Measurements from ENCODE around the gene LMBR1. TPM values are rescaled to one million over a fixed set of nuclear protein-coding genes. Genes with fewer than 3 reads are reported as not detected.

Gene LMBR1
- total and polyA plus RNA-seq, 2 of the 4 experiments (the other 2 are of a cell fraction): 11.9 to 19.9 TPM

GRCh38 chr7:156731651-156732050, 161.3 kb downstream of the LMBR1 start:
- Histone ChIP-seq H3K23ac (ENCODE audit: low read depth, low read length) (no peak overlapping the region), H3K9ac (ENCODE audit: low read depth, low read length) (no peak overlapping the region), H3K9me1 (ENCODE audit: insufficient read depth, low read length) (peaks cover 4% of the 10 kb centered on the region; the same call in 1 of the 2 replicates), H3K14ac (replicated peaks; ENCODE audit: low read depth, low read length) (no peak overlapping the region), H2BK15ac (ENCODE audit: low read depth, low read length) (no peak overlapping the region), H3K18ac (ENCODE audit: low read depth, low read length) (peak overlapping the region; percentile 53; the same call in 1 of the 2 replicates), H3K4me2 (ENCODE audit: low read depth, low read length) (peak overlapping the region; percentile 72; the same call in 1 of the 2 replicates), H3K27me3 (ENCODE audit: control insufficient read depth, insufficient read depth, low read length) (no peaks in the 10 kb centered on the region), H3K4me3 (ENCODE audit: insufficient read depth, low read depth, low read length) (no peak overlapping the region), H2BK5ac (ENCODE audit: low read depth, low read length, poor library complexity, severe bottlenecking) (peak overlapping the region; percentile 95), H3K4ac (ENCODE audit: low read depth, low read length) (no peak overlapping the region), H4K8ac (ENCODE audit: low read depth in 2 of 2, low read length in 2 of 2) (peak overlapping the region; percentile 46 to 70; a peak in 2 of 4 replicates), H3K27ac (ENCODE audit: insufficient read depth, low read length) (no peak overlapping the region; the same call in 1 of the 2 replicates), H3K36me3 (ENCODE audit: control insufficient read depth, insufficient read depth, low read length) (no peaks in the 10 kb centered on the region), H3K9me3 (ENCODE audit: control insufficient read depth, insufficient read depth, low read length) (no peaks in the 10 kb centered on the region), H4K20me1 (ENCODE audit: insufficient read depth, low read length) (no peaks in the 10 kb centered on the region; the same call in 1 of the 2 replicates), H4K91ac (ENCODE audit: insufficient read depth, low read depth, low read length) (no peak overlapping the region; the same call in 1 of the 2 replicates), H4K5ac (ENCODE audit: low read depth, low read length) (no peak overlapping the region), H3K79me1 (ENCODE audit: low read depth in 1 of 2, low read length in 2 of 2) (peaks cover 5 to 11% of the 10 kb centered on the region in 2 experiments; a peak in 3 of 4 replicates), H2AFZ (replicated peaks; ENCODE audit: low read length, poor library complexity) (no peak overlapping the region), H3K4me1 (ENCODE audit: control insufficient read depth, insufficient read depth, low read length) (peaks cover 9% of the 10 kb centered on the region), H2AK9ac (replicated peaks; ENCODE audit: low read depth, low read length, poor library complexity) (no peak overlapping the region), H2BK120ac (ENCODE audit: low read depth, low read length) (no peak overlapping the region; the same call in 1 of the 2 replicates), H2BK20ac (ENCODE audit: low read depth, low read length) (no peak overlapping the region), H3K56ac (ENCODE audit: extremely low read depth, insufficient read depth, low read length) (no peak overlapping the region; the same call in 1 of the 2 replicates), H2AK5ac (ENCODE audit: low read depth, low read length) (no peak overlapping the region)
- TF ChIP-seq, protein P1, sequence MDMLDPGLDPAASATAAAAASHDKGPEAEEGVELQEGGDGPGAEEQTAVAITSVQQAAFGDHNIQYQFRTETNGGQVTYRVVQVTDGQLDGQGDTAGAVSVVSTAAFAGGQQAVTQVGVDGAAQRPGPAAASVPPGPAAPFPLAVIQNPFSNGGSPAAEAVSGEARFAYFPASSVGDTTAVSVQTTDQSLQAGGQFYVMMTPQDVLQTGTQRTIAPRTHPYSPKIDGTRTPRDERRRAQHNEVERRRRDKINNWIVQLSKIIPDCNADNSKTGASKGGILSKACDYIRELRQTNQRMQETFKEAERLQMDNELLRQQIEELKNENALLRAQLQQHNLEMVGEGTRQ (IDR thresholded peaks at IDR 0.05; ENCODE audit: low read depth, low read length): no peak
- TF ChIP-seq POLR2A (IDR thresholded peaks at IDR 0.05; ENCODE audit: low read depth, low read length): no peak
- TF ChIP-seq RFX5 (IDR thresholded peaks at IDR 0.05; ENCODE audit: low read depth, low read length): no peak
- TF ChIP-seq RCOR1 (IDR thresholded peaks at IDR 0.05; ENCODE audit: insufficient replicate concordance, low read length): no peak
- TF ChIP-seq, protein P2, sequence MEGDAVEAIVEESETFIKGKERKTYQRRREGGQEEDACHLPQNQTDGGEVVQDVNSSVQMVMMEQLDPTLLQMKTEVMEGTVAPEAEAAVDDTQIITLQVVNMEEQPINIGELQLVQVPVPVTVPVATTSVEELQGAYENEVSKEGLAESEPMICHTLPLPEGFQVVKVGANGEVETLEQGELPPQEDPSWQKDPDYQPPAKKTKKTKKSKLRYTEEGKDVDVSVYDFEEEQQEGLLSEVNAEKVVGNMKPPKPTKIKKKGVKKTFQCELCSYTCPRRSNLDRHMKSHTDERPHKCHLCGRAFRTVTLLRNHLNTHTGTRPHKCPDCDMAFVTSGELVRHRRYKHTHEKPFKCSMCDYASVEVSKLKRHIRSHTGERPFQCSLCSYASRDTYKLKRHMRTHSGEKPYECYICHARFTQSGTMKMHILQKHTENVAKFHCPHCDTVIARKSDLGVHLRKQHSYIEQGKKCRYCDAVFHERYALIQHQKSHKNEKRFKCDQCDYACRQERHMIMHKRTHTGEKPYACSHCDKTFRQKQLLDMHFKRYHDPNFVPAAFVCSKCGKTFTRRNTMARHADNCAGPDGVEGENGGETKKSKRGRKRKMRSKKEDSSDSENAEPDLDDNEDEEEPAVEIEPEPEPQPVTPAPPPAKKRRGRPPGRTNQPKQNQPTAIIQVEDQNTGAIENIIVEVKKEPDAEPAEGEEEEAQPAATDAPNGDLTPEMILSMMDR (conservative IDR thresholded peaks at IDR 0.05; ENCODE audit: low read depth, low read length): no peak
- no peak for TF ChIP-seq MAZ (IDR thresholded peaks at IDR 0.05; ENCODE audit: borderline replicate concordance, low read depth, low read length)
- TF ChIP-seq ELK1 (IDR thresholded peaks at IDR 0.05; ENCODE audit: borderline replicate concordance, low read depth, low read length): no peak
- TF ChIP-seq MXI1 (IDR thresholded peaks at IDR 0.05; ENCODE audit: borderline replicate concordance, low read depth, low read length): no peak
- no peak for TF ChIP-seq CHD1 (IDR thresholded peaks at IDR 0.05; ENCODE audit: low read depth, low read length)
- TF ChIP-seq BHLHE40 (IDR thresholded peaks at IDR 0.05; ENCODE audit: low read depth, low read length): no peak
- no peak for TF ChIP-seq FOS (IDR thresholded peaks at IDR 0.05; ENCODE audit: low read depth, low read length)
- TF ChIP-seq RAD21 (IDR thresholded peaks at IDR 0.05; ENCODE audit: low read length): no peak
- TF ChIP-seq SMC3 (IDR thresholded peaks at IDR 0.05; ENCODE audit: low read depth, low read length): no peak
- TF ChIP-seq CEBPB (IDR thresholded peaks at IDR 0.05; ENCODE audit: low read depth, low read length): no peak
- no peak for TF ChIP-seq MAFK (IDR thresholded peaks at IDR 0.05; ENCODE audit: low read depth, low read length)
- TF ChIP-seq NFE2L2 (IDR thresholded peaks at IDR 0.05; ENCODE audit: low read depth, low read length): no peak
- CTCF ChIA-PET: no interaction called here
- DNase-seq (peak; percentile 68), ATAC-seq (ENCODE audit: low read depth) (peak; percentile 87)
- dilution Hi-C loops (cut with HindIII; ENCODE audit: low sequenced_read_pairs, unreplicated experiment) (no loop called here), intact Hi-C loops (cut with micrococcal nuclease) (no loop called here), in situ Hi-C loops (cut with MboI; ENCODE audit: low sequenced_read_pairs) (no loop called here)
- TSS peak; percentile 62 for BruUV-seq (replicated peaks)
- POLR2A ChIA-PET (ENCODE audit: unreplicated experiment): no interaction called here

All from IMR-90 (cell line).